Neural progenitor cell (in vitro differentiated cells): ENCODE measurements around the gene GABRB1. TPM values are rescaled to one million over a fixed set of nuclear protein-coding genes. Genes with fewer than 3 reads are reported as not detected.

ENCODE experiments used
- DNase-seq: peaks from one replicate; pipeline ENCODE4 v3.0.0-alpha.2; 2016; ENCODE audit warnings: low spot score
- H2AFZ ChIP-seq: fragments of 200-600 bp; sonication (generic); replicated peaks from 2 replicates; pipeline ENCODE4 v1.6.1; 2016; ENCODE audit warnings: antibody characterized with exemption
- H3F3A ChIP-seq: fragments of 200-600 bp; sonication (generic); 2 replicates; pipeline ENCODE4 v1.6.1; 2016; ENCODE audit warnings: antibody characterized with exemption, low read depth
- H3K27ac ChIP-seq: fragments of 200-600 bp; sonication (generic); 2 replicates; pipeline ENCODE4 v1.5.1; 2016; ENCODE audit warnings: mild to moderate bottlenecking
- H3K27me3 ChIP-seq: fragments of 200-600 bp; sonication (generic); 2 replicates; pipeline ENCODE4 v1.6.1; 2016; ENCODE audit warnings: mild to moderate bottlenecking, moderate library complexity
- H3K36me3 ChIP-seq: fragments of 200-600 bp; sonication (generic); 2 replicates; pipeline ENCODE4 v1.5.1; 2016
- H3K4me1 ChIP-seq: fragments of 200-600 bp; sonication (generic); 2 replicates; pipeline ENCODE4 v1.6.1; 2016; ENCODE audit warnings: mixed run types
- H3K4me2 ChIP-seq: fragments of 200-600 bp; sonication (generic); 2 replicates; pipeline ENCODE4 v1.6.1; 2016
- H3K4me3 ChIP-seq: fragments of 200-600 bp; sonication (generic); 2 replicates; pipeline ENCODE4 v1.5.1; 2016
- H3K79me2 ChIP-seq: fragments of 200-600 bp; sonication (generic); 2 replicates; pipeline ENCODE4 v1.6.1; 2016; ENCODE audit warnings: low read depth
- H3K9ac ChIP-seq: fragments of 200-600 bp; sonication (generic); 2 replicates; pipeline ENCODE4 v1.6.1; 2016
- H3K9me3 ChIP-seq: fragments of 200-600 bp; sonication (generic); 2 replicates; pipeline ENCODE4 v1.5.1; 2016; ENCODE audit warnings: low read depth
- H4K20me1 ChIP-seq: fragments of 200-600 bp; sonication (generic); 2 replicates; pipeline ENCODE4 v1.6.1; 2016; ENCODE audit warnings: low read depth
- H3K27ac Mint-ChIP-seq: 3 replicates; pipeline ENCODE4 v1.8.0; 2021; ENCODE audit warnings: mixed read lengths
- H3K27me3 Mint-ChIP-seq: 2 replicates; pipeline ENCODE4 v1.8.0; 2022; ENCODE audit warnings: low read depth, mild to moderate bottlenecking, inconsistent platforms, moderate library complexity, mixed read lengths; ENCODE audit not compliant: insufficient read depth
- H3K36me3 Mint-ChIP-seq: 3 replicates; pipeline ENCODE4 v1.8.0; 2021; ENCODE audit warnings: mixed read lengths
- H3K4me1 Mint-ChIP-seq: 3 replicates; pipeline ENCODE4 v1.8.0; 2021; ENCODE audit warnings: mixed read lengths
- H3K4me3 Mint-ChIP-seq: 3 replicates; pipeline ENCODE4 v1.8.0; 2021; ENCODE audit warnings: mild to moderate bottlenecking, moderate library complexity, mixed read lengths
- H3K9me3 Mint-ChIP-seq: 3 replicates; pipeline ENCODE4 v1.8.0; 2020; ENCODE audit warnings: mixed read lengths
- CTCF ChIP-seq: fragments of 200-600 bp; sonication (generic); IDR thresholded peaks from 2 replicates; pipeline ENCODE4 v1.5.1; 2017; ENCODE audit warnings: antibody characterized with exemption, mild to moderate bottlenecking
- EZH2 ChIP-seq: fragments of 200-600 bp; sonication (generic); IDR thresholded peaks from 2 replicates; pipeline ENCODE4 v1.6.1; 2017; ENCODE audit warnings: antibody characterized with exemption, mild to moderate bottlenecking, moderate library complexity
- EZH2phosphoT487 ChIP-seq: fragments of 200-600 bp; sonication (generic); IDR thresholded peaks from 2 replicates; pipeline ENCODE4 v1.6.1; 2017; ENCODE audit warnings: antibody characterized with exemption
- total RNA-seq: library from RNA; depleted of rRNA; stranded (reverse); fragments of >200 nt; gene quantifications from 2 replicates; pipeline ENCODE4 v1.2.3, GENCODE V29; 2015; ENCODE audit warnings: low replicate concordance

The GABRB1 gene
- total RNA-seq, 1 donor from 2014 or later, result not detected

- H3F3A ChIP-seq, result no peaks in the 10 kb centered on the region
- TF ChIP-seq EZH2phosphoT487 (no peak), CTCF (no peak), EZH2 (no peak)
- H3K9me3 ChIP-seq, result no peaks in the 10 kb centered on the region
- H4K20me1 ChIP-seq, result no peaks in the 10 kb centered on the region
- no peak overlapping the region for H3K27ac ChIP-seq
- H3K4me1 Mint-ChIP-seq, result no peaks in the 10 kb centered on the region
- no peak for DNase-seq
- no peak overlapping the region for H3K4me3 Mint-ChIP-seq
- H3K27me3 Mint-ChIP-seq, result no peaks in the 10 kb centered on the region
- H3K4me2 ChIP-seq, result no peak overlapping the region
- no peaks in the 10 kb centered on the region for H3K36me3 ChIP-seq
- H3K9me3 Mint-ChIP-seq, result no peaks in the 10 kb centered on the region
- H3K27me3 ChIP-seq, result no peaks in the 10 kb centered on the region
- H2AFZ ChIP-seq, result no peak overlapping the region
- no peak overlapping the region for H3K27ac Mint-ChIP-seq
- no peaks in the 10 kb centered on the region for H3K79me2 ChIP-seq
- no peak overlapping the region for H3K9ac ChIP-seq
- no peak overlapping the region for H3K4me3 ChIP-seq
- H3K36me3 Mint-ChIP-seq, result no peaks in the 10 kb centered on the region
- no peaks in the 10 kb centered on the region for H3K4me1 ChIP-seq
These were observed 53.4 kb downstream of the GABRB1 start for GRCh38 chr4:47084795-47085194.

DNA sequence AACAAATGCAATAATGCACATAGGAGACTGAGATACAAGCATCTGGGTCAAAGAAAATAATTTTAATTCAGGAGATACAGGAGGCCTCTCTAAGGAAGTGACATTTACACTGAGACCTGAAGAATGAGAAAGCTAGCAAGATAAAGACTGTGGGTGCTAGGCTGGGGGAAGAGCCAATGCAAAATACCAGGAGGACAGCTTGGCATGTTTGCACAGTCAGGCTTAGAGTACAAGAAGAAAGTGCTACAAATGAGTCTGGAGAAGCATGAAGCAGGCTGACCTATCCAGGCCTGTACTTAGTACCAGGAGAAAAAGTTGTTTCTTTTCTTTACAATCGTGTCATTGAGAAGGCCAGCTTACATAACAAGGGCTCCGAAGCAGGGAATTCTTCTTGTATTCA, 56.9 kb downstream of the GABRB1 start:
- Histone ChIP-seq H3K4me2 (no peak overlapping the region), H3K27ac (no peak overlapping the region), H3K4me3 (no peak overlapping the region), H3K36me3 (no peaks in the 10 kb centered on the region), H3K27me3 (no peaks in the 10 kb centered on the region), H3K9me3 (no peaks in the 10 kb centered on the region), H3K4me1 (no peaks in the 10 kb centered on the region), H3K9ac (no peak overlapping the region), H2AFZ (no peak overlapping the region), H4K20me1 (no peaks in the 10 kb centered on the region), H3K79me2 (no peaks in the 10 kb centered on the region), H3F3A (no peaks in the 10 kb centered on the region)
- no peaks in the 10 kb centered on the region for H3K36me3 Mint-ChIP-seq
- no peak overlapping the region for H3K27ac Mint-ChIP-seq
- TF ChIP-seq CTCF, result no peak
- TF ChIP-seq EZH2phosphoT487, result no peak
- no peak for TF ChIP-seq EZH2
- no peaks in the 10 kb centered on the region for H3K4me1 Mint-ChIP-seq
- no peaks in the 10 kb centered on the region for H3K27me3 Mint-ChIP-seq
- no peaks in the 10 kb centered on the region for H3K9me3 Mint-ChIP-seq
- no peak for DNase-seq
- H3K4me3 Mint-ChIP-seq, result no peak overlapping the region

GRCh38 chr4:47095884-47096283, 64.5 kb downstream of the GABRB1 start:
- no peaks in the 10 kb centered on the region for H3F3A ChIP-seq
- no peak overlapping the region for H3K4me3 Mint-ChIP-seq

More at GRCh38 chr4:47095884-47096283, 64.5 kb downstream of the GABRB1 start:
- Histone ChIP-seq H4K20me1 (no peaks in the 10 kb centered on the region), H3K36me3 (no peaks in the 10 kb centered on the region), H3K9ac (no peak overlapping the region), H3K27me3 (no peaks in the 10 kb centered on the region), H3K79me2 (no peaks in the 10 kb centered on the region), H3K4me1 (no peaks in the 10 kb centered on the region), H2AFZ (no peak overlapping the region), H3K27ac (no peak overlapping the region), H3K4me2 (no peak overlapping the region), H3K9me3 (no peaks in the 10 kb centered on the region), H3K4me3 (no peak overlapping the region)
- no peak for DNase-seq
- TF ChIP-seq CTCF (no peak), EZH2 (no peak), EZH2phosphoT487 (no peak)
- Mint-ChIP-seq H3K9me3 (no peaks in the 10 kb centered on the region), H3K27ac (no peak overlapping the region), H3K27me3 (no peaks in the 10 kb centered on the region), H3K4me1 (no peaks in the 10 kb centered on the region), H3K36me3 (no peaks in the 10 kb centered on the region)
